Breast epithelium (tissue), 3 donors: ENCODE measurements around the gene SYT1.

Experiments
- POLR2A ChIP-seq: fragments of 450-650 bp; IDR thresholded peaks from one replicate; pipeline ENCODE4 v1.6.1; 2016; ENCODE audit warnings: antibody characterized with exemption, mild to moderate bottlenecking, moderate library complexity
- POLR2AphosphoS5 ChIP-seq, 3 donors: sonication (generic); formaldehyde crosslinking; IDR thresholded peaks; one replicate each; pipeline ENCODE4 v1.6.1; 2017; ENCODE audit warnings: antibody characterized with exemption in 3 of 3
- TF ChIP-seq, protein P1 (sequence below), 3 donors: fragments of 450-650 bp; IDR thresholded peaks; one replicate each; pipeline ENCODE4 v1.5.1; 2016 to 2017; ENCODE audit warnings: antibody characterized with exemption in 3 of 3, mild to moderate bottlenecking in 3 of 3, moderate library complexity in 3 of 3

DNA sequence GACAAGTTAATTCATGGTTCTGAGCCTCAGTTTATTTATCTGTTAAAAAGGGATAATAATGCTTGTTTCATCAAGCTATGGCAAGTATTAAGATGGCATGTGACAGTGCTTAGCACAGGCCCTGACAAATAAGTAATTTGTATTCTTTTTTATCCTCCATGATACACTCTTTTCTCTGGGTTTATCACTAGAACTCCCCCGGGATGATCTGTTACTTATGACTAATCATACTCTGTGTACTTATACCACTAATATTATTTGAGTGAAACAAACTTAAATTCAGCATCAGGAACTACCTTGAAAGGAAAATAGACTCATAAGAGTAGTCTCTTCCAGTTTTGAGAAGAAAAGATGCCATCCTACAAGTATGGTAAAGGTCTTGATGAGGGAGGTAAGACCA is 542.4 kb downstream of the SYT1 start:
- TF ChIP-seq, protein P1, sequence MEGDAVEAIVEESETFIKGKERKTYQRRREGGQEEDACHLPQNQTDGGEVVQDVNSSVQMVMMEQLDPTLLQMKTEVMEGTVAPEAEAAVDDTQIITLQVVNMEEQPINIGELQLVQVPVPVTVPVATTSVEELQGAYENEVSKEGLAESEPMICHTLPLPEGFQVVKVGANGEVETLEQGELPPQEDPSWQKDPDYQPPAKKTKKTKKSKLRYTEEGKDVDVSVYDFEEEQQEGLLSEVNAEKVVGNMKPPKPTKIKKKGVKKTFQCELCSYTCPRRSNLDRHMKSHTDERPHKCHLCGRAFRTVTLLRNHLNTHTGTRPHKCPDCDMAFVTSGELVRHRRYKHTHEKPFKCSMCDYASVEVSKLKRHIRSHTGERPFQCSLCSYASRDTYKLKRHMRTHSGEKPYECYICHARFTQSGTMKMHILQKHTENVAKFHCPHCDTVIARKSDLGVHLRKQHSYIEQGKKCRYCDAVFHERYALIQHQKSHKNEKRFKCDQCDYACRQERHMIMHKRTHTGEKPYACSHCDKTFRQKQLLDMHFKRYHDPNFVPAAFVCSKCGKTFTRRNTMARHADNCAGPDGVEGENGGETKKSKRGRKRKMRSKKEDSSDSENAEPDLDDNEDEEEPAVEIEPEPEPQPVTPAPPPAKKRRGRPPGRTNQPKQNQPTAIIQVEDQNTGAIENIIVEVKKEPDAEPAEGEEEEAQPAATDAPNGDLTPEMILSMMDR (IDR thresholded peaks at IDR 0.05) = no peak
- TF ChIP-seq POLR2AphosphoS5 (IDR thresholded peaks at IDR 0.05) = no peak
- TF ChIP-seq POLR2A = no peak
